ENCODE data around the gene CELF5.

Gene CELF5

DNA sequence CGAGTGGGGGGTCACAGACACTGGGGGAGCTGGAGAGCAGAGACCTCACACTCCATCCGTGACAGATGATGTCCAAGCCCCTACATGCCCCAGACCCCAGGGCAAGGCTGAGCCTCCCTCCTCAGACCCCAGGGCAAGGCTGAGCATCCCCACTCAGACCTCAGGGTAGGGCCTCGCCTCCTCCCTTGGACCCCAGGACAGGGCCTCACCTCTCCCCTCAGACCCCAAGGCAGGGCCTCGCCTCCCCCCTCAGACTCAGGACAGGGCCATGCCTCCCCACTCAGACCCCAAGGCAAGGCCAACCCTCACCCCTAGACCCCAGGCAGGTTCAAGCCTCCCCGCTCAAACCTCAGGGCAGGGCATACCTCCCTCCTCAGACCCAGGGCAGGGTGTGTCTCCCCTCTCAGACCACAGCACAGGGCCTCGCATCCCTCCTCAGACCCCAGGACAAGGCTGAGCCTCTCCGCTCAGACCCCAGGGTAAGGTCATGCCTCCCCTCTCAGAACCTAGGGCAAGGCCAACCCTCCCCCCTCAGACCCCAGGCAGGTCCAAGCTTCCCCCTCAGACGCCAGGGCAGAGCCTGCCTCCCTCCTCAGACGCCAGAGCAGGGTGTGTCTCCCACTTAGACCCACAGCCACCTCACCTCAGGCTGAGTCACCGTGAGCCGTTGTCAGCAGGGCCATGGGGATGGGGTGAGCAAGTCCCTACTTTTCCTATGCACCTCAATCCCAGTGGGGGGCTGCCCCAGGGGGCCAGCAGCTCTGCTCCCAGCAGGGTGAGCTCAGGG lies 47.6 kb upstream of the CELF5 start (continued):
- TF ChIP-seq HIC1 (tag by site-specific recombination; IDR thresholded peaks at IDR 0.05): 0 out of 2 replicates have a peak, but pooled peaks have one; percentile 28
- TF ChIP-seq ZNF791 (tag by site-specific recombination; IDR thresholded peaks at IDR 0.05): no peak
- no peak for TF ChIP-seq ZNF211 (tag by site-specific recombination; IDR thresholded peaks at IDR 0.05; ENCODE audit: low read depth)
- TF ChIP-seq, protein P1, sequence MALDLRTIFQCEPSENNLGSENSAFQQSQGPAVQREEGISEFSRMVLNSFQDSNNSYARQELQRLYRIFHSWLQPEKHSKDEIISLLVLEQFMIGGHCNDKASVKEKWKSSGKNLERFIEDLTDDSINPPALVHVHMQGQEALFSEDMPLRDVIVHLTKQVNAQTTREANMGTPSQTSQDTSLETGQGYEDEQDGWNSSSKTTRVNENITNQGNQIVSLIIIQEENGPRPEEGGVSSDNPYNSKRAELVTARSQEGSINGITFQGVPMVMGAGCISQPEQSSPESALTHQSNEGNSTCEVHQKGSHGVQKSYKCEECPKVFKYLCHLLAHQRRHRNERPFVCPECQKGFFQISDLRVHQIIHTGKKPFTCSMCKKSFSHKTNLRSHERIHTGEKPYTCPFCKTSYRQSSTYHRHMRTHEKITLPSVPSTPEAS (tag by site-specific recombination; IDR thresholded peaks at IDR 0.05): no peak
- TF ChIP-seq ZIC2 (tag by site-specific recombination; IDR thresholded peaks at IDR 0.05): peak; percentile 58
- no peak for TF ChIP-seq MEIS1 (CRISPR knock-in tag; IDR thresholded peaks at IDR 0.05; ENCODE audit: borderline replicate concordance)
- TF ChIP-seq EGR2 (tag by site-specific recombination; IDR thresholded peaks at IDR 0.05; ENCODE audit: low read depth): no peak
- TF ChIP-seq ZNF837 (tag by site-specific recombination; IDR thresholded peaks at IDR 0.05): no peak

DNA sequence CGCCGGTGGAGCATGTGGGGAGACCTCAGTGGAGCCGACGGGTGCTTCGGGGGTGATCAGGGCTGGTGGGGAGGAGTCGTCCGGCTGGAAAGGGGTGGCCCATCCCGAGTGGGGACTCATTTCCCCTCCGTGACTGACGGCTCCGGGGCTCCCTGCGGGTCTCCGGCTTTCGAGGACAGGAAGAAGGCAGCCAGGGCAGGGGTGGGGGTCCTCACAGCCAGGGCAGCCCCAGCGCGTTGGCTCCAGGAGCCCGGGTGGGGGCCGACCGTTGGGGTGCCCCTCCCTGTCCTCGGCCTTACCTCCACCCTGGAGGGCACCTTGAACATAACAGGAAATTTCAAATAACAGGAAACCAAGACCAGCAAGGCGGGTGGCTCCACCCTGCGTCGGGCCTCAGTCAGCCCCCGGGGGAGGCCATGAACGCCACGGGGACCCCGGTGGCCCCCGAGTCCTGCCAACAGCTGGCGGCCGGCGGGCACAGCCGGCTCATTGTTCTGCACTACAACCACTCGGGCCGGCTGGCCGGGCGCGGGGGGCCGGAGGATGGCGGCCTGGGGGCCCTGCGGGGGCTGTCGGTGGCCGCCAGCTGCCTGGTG lies 46.0 kb upstream of the CELF5 start, which contains the start of gene S1PR4:
S1PR4 (plus strand) TSS at position 393 of the 596 bp plus-strand sequence; CDS start at position 417, 24 bp downstream.
- H3K27ac ChIP-seq (ENCODE audit: extremely low read depth, low read depth, low read length): no peak within 1 kb of the TSS

More for the DNA sequence above, 46.0 kb upstream of the CELF5 start, which contains the start of gene S1PR4:
- TF ChIP-seq ZNF518A (tag by site-specific recombination; conservative IDR thresholded peaks at IDR 0.05; ENCODE audit: low read depth) (no peak), ZNF501 (tag by site-specific recombination; IDR thresholded peaks at IDR 0.05) (no peak), ZBTB6 (tag by site-specific recombination; IDR thresholded peaks at IDR 0.05) (no peak), IKZF3 (tag by site-specific recombination; IDR thresholded peaks at IDR 0.05) (no peak), ZNF660 (tag by site-specific recombination; IDR thresholded peaks at IDR 0.05) (no peak), ZBTB10 (tag by site-specific recombination; IDR thresholded peaks at IDR 0.05) (peak; percentile 33; the same call in 1 of the 2 replicates), ZNF792 (tag by site-specific recombination; IDR thresholded peaks at IDR 0.05) (0 out of 2 replicates have a peak, but pooled peaks have one; percentile 44), ZNF645 (tag by site-specific recombination; IDR thresholded peaks at IDR 0.05) (no peak), ZNF555 (tag by site-specific recombination; conservative IDR thresholded peaks at IDR 0.05) (no peak), KLF8 (tag by site-specific recombination; IDR thresholded peaks at IDR 0.05) (no peak)
- ChIA-PET CTCF (no interaction called here), POLR2A (no interaction called here)
- H3K4me3 ChIP-seq (ENCODE audit: low read depth, low read length): no peak within 1 kb of the TSS
- no peaks in the 10 kb centered on the region for H3K36me3 ChIP-seq (ENCODE audit: control insufficient read depth in 2 of 2, insufficient read depth in 1 of 2, low read length in 2 of 2)
- no peaks in the 10 kb centered on the region for H3K9me3 ChIP-seq (ENCODE audit: control insufficient read depth, insufficient read depth, low read depth, low read length)
- H3K4me1 ChIP-seq (ENCODE audit: control insufficient read depth, insufficient read depth, low read length): no peaks in the 10 kb centered on the region
